ENCODE measurements around the gene NTPCR.
"Not testable (repeated sequence)": the region's sequence is repeated elsewhere in the genome, so short reads cannot be mapped to it uniquely, and the experiment has no call there.

- TF ChIP-seq POLR2A, POLR2AphosphoS5 (IDR thresholded peaks at IDR 0.05): not testable (repeated sequence)
- TF ChIP-seq, protein P1, sequence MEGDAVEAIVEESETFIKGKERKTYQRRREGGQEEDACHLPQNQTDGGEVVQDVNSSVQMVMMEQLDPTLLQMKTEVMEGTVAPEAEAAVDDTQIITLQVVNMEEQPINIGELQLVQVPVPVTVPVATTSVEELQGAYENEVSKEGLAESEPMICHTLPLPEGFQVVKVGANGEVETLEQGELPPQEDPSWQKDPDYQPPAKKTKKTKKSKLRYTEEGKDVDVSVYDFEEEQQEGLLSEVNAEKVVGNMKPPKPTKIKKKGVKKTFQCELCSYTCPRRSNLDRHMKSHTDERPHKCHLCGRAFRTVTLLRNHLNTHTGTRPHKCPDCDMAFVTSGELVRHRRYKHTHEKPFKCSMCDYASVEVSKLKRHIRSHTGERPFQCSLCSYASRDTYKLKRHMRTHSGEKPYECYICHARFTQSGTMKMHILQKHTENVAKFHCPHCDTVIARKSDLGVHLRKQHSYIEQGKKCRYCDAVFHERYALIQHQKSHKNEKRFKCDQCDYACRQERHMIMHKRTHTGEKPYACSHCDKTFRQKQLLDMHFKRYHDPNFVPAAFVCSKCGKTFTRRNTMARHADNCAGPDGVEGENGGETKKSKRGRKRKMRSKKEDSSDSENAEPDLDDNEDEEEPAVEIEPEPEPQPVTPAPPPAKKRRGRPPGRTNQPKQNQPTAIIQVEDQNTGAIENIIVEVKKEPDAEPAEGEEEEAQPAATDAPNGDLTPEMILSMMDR (IDR thresholded peaks at IDR 0.05) = not testable (repeated sequence)
Measured at GRCh38 chr1:232927166-232927565, 23.2 kb upstream of the NTPCR start.

Data from prostate gland (tissue), 2 donors.